Renal pelvis (tissue), 4 donors: Measurements from ENCODE around the gene CIDEA. TPM values are rescaled to one million over a fixed set of nuclear protein-coding genes. Genes with fewer than 3 reads are reported as not detected.

ENCODE experiments used
- DNase-seq: peaks from one replicate; pipeline ENCODE4 v3.0.0-alpha.2; 2013
- polyA plus RNA-seq, 3 donors: library from polyadenylated mRNA; unstranded; fragments of 120-200 nt; gene quantifications; one replicate each; pipeline ENCODE4 v1.2.1, GENCODE V29; 2013; ENCODE audit not compliant: insufficient read length in 3 of 3

CIDEA gene
- polyA plus RNA-seq, 3 donors = not detected

DNA sequence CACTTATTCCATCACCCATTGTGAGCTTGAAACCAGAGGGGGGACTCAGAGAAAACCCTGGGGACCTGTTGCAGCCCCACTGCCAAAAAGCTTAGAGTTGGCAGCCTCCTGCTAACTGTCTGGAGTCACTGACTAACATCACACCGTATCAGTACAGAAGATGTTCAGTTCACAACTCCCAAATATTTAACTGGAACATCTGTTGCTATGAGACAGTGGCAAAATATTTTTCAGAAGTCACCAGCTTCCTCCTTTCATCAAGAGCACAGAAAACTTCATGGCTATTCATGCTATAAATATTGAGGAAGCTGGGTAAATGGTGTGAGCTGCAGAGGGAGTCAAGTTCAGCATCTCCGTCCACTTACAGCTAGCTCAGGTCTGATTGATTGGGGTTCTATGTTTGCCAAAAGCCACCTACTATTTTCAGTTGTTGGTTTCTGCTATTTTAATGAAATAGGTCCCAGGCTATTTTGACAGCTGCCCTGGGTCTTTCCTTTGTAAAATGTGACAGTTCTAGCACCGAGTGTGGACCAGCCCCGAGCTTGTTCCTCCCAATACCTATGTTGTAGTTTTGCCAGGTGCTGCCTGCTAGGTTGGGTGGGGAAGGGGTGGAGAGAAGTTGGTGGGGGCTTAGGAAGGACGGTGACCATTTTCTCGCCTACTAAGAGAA is 63.6 kb downstream of the CIDEA start:
- DNase-seq = no peak

DNA sequence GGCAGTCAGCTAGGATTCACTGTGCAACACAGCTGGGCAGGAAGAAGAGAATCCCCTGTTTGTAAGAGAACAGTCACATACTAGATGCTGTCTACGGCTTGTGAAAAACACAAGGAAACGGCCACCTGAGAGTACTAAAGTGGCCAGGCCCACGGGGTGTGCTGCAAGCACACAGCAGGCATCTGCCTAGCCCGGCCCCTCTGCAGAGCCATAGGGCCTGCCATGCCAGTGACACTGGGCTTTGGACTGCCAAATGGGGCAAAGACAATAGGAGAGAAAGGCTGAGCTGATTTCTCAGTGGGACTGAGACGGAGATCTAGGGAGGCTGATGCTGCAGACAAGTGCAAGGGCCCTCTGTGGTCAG is 64.2 kb downstream of the CIDEA start:
- no peak for DNase-seq

- DNase-seq = no peak
Observed at GRCh38 chr18:12318857-12319256, 64.7 kb downstream of the CIDEA start.

GRCh38 chr18:12321333-12321732 is 67.2 kb downstream of the CIDEA start:
- no peak for DNase-seq

DNA sequence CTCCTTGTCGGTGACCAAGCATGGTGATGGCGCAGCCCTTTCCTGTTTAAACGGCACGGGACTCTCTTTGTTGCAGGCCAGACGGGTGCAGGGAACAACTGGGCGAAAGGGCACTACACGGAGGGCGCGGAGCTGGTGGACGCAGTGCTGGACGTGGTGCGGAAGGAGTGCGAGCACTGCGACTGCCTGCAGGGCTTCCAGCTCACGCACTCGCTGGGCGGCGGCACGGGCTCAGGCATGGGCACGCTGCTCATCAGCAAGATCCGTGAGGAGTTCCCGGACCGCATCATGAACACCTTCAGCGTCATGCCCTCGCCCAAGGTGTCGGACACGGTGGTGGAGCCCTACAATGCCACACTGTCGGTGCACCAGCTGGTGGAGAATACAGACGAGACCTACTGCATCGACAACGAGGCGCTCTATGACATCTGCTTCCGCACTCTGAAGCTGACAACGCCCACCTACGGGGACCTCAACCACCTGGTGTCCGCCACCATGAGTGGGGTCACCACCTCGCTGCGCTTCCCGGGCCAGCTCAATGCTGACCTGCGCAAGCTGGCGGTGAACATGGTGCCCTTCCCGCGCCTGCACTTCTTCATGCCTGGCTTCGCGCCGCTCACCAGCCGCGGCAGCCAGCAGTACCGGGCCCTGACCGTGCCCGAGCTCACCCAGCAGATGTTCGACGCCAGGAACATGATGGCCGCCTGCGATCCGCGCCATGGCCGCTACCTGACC is 71.0 kb downstream of the CIDEA start:
- no peak for DNase-seq

DNA sequence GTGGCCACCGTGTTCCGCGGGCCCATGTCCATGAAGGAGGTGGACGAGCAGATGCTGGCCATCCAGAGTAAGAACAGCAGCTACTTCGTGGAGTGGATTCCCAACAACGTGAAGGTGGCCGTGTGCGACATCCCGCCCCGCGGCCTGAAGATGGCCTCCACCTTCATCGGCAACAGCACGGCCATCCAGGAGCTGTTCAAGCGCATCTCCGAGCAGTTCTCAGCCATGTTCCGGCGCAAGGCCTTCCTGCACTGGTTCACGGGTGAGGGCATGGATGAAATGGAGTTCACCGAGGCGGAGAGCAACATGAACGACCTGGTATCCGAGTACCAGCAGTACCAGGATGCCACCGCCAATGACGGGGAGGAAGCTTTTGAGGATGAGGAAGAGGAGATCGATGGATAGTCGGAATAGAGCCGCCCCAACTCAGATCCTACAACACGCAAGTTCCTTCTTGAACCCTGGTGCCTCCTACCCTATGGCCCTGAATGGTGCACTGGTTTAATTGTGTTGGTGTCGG is 71.6 kb downstream of the CIDEA start:
- DNase-seq = no peak

- no peak for DNase-seq
Observed at GRCh38 chr18:12326711-12327460, 72.7 kb downstream of the CIDEA start.

Other genes with a start within 250 kb of the CIDEA start
- under 1 TPM in 2 of 3 donors, not detected in 1; 0.03 to 0.07 TPM for gene ANKRD62, start 160.5 kb upstream of the CIDEA start, polyA plus RNA-seq
- 10 to 100 TPM; 61.3 to 77.6 (median 70.4) TPM for gene TUBB6, start 53.9 kb downstream of the CIDEA start, polyA plus RNA-seq
- 10 to 100 TPM; 66.9 to 74.9 (median 72.0) TPM for gene AFG3L2, start 122.9 kb downstream of the CIDEA start, polyA plus RNA-seq
- 10 to 100 TPM in 2 of 3 donors, 1 to 10 TPM in 1; 9.0 to 10.9 (median 10.4) TPM for gene PRELID3A, start 153.6 kb downstream of the CIDEA start, polyA plus RNA-seq